Measurements from ENCODE around the gene HLA-DMA.

The HLA-DMA gene

GRCh38 chr6:32969685-32970412 lies 17.0 kb upstream of the HLA-DMA start:
- DNase-seq (ENCODE audit: low read depth, low spot score): peak; percentile 91
- TF ChIP-seq, protein P1, sequence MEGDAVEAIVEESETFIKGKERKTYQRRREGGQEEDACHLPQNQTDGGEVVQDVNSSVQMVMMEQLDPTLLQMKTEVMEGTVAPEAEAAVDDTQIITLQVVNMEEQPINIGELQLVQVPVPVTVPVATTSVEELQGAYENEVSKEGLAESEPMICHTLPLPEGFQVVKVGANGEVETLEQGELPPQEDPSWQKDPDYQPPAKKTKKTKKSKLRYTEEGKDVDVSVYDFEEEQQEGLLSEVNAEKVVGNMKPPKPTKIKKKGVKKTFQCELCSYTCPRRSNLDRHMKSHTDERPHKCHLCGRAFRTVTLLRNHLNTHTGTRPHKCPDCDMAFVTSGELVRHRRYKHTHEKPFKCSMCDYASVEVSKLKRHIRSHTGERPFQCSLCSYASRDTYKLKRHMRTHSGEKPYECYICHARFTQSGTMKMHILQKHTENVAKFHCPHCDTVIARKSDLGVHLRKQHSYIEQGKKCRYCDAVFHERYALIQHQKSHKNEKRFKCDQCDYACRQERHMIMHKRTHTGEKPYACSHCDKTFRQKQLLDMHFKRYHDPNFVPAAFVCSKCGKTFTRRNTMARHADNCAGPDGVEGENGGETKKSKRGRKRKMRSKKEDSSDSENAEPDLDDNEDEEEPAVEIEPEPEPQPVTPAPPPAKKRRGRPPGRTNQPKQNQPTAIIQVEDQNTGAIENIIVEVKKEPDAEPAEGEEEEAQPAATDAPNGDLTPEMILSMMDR (IDR thresholded peaks at IDR 0.05; ENCODE audit: insufficient read depth, low read length, missing control alignments): no peak
- CTCF ChIA-PET: interaction anchor here (1.0 to 13.0 kb wide), 5 partner anchors 15 to 131 kb away, joined by 5 to 182 read pairs (median 50); partner anchors contain the start of genes HLA-DMA and TAP2
- POLR2A ChIA-PET: interaction anchor here (0.9 to 6.3 kb wide), 8 partner anchors 10 to 279 kb away, joined by 4 to 104 read pairs (median 41); partner anchors contain the start of genes HLA-DMA and TAP2
- peak overlapping the region; percentile 81 for H3K4me3 ChIP-seq (ENCODE audit: low read depth, low read length)

GRCh38 chr6:32968867-32969684 lies 16.2 kb upstream of the HLA-DMA start:
- TF ChIP-seq, protein P1 (IDR thresholded peaks at IDR 0.05; ENCODE audit: insufficient read depth, low read length, missing control alignments): no peak
- H3K4me3 ChIP-seq (ENCODE audit: low read depth, low read length): peak overlapping the region; percentile 81
- POLR2A ChIA-PET: interaction anchor here (0.9 to 5.0 kb wide), 7 partner anchors 11 to 280 kb away, joined by 4 to 70 read pairs (median 5); partner anchors contain the start of genes HLA-DMA and TAP2
- no peak for DNase-seq (ENCODE audit: low read depth, low spot score)
- CTCF ChIA-PET: interaction anchor here (1.0 to 13.0 kb wide), 7 partner anchors 9 to 131 kb away, joined by 4 to 182 read pairs (median 50); partner anchors contain the start of genes HLA-DMA and TAP2

DNA sequence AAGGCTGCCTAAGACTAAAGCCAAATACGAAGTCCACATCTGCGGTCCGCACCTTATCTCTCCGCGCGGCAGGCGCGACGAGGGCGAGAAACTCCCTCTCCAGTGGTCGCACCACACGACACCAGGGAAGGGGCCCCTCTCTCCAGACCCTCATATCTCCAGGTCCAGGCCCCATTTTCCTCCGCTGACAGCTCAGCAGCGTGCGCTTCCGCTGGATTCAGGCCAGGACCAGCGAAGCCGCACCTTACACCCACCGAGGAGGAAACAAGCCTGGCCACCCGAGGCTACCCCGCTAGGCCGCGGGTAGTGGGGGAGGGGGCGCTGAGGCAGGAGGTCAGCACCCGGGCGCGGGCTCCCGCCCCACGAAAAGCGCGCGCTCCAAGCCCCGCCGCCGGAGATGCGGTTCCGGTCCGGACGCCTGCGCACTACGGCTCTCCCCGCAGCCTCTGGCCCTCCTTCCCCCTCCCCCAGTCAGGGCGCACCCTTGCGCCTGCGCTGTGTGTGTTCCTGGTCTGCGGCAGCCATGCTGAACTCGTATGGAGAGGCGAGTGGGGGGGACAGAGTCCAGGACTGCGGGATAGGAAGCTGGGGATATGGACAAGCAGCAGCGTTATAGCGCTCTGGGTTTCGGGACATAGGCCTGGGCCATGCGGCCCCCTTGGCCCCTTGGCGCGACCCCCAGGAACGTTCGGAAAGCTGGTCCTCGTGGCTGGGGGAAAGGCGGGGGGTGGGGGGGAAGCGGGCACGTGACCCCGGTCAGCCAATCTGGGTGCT lies 15.4 kb upstream of the HLA-DMA start, which contains the start of gene BRD2:
TSS of gene BRD2 (plus strand) at position 502 of the 774 bp plus-strand sequence. CDS start 4,305 bp downstream, outside the sequence.
- TF ChIP-seq, protein P1 (IDR thresholded peaks at IDR 0.05; ENCODE audit: insufficient read depth, low read length, missing control alignments): no peak
- no peak for DNase-seq (ENCODE audit: low read depth, low spot score)
- POLR2A ChIA-PET: interaction anchor here (1.0 to 4.4 kb wide), 5 partner anchors 11 to 115 kb away, joined by 3 to 48 read pairs (median 5); partner anchors contain the start of genes HLA-DMA and TAP1
- CTCF ChIA-PET: interaction anchor here (1.0 to 13.0 kb wide), 9 partner anchors 9 to 130 kb away, joined by 3 to 182 read pairs (median 12); partner anchors contain the start of genes HLA-DMA and TAP2
- peak within 1 kb of the TSS; percentile 81 for H3K4me3 ChIP-seq (ENCODE audit: low read depth, low read length)

DNA sequence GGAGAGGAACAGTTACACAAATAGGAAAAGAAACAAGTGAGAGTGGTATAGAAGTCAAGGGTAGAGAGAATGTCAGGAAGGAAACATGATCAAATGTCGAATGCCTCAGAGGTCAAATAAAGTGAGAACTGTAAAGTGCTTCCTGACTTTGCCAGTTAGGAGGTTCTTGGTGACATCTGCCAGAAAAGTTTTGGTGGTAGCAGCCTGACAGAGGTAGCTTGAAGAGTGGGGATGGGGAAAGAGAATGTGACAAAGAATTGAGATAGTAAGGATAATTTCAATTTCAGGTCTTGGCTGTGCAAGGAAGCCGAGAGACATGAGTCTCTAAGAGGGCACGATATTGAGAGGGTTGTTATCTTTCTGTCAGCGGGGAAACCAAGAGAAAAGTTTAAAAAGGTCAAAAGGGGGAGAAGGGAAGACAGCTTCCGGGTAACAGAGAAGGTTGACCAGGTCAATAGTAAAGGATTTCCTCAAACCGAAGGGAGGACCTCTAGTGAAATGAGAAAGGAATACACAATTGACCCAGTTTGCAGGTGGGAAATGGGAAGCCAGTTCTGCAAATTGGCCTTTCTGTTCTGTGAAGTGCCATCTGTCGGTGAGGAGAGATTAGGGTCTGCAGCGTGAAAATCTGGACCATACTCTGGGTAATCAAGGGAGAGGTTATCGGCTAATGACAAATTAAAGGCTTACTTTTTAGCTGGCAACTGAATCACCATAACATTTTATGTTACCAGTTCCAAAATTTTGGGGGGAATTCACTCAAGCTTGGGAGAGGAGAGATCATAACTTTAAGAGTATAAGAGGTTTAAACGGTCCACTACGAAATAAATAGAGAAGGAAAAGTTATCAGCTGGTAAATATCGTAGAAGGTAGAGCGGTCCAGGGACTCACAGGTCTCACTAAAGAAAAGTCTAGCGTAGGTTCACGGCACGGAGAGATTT lies 14.5 kb upstream of the HLA-DMA start:
- H3K4me3 ChIP-seq (ENCODE audit: low read depth, low read length): peak overlapping the region; percentile 81
- ChIA-PET POLR2A (interaction anchor here (0.8 to 1.5 kb wide), 3 partner anchors 9 to 114 kb away, joined by 3 to 4 read pairs (median 3); partner anchors contain the start of gene TAP1), CTCF (interaction anchor here (0.8 to 13.0 kb wide), 11 partner anchors 9 to 129 kb away, joined by 3 to 182 read pairs (median 7); partner anchors contain the start of genes HLA-DMA, HLA-DMB and TAP2)
- no peak for DNase-seq (ENCODE audit: low read depth, low spot score)
- TF ChIP-seq, protein P1 (IDR thresholded peaks at IDR 0.05; ENCODE audit: insufficient read depth, low read length, missing control alignments): peak; percentile 48

DNA sequence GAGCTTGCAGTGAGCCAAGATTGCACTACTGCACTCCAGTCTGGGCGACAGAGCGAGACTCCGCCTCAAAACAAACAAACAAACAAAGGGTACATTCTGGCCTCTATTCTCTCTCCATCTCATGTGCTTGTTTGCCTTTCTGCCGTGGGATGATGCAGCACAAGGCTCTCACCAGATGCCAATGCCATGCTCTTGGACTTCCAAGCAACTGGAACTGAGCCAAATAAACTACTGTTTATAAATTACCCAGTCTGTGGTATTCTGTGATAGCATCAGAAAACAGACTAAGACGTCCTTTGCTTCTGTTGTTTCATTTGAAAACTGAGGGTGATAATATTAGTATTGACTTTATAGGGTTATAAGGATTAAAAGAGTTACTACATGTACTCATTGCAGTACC lies 11.9 kb upstream of the HLA-DMA start:
- ChIA-PET CTCF (interaction anchor here (1.3 to 13.0 kb wide), 9 partner anchors 10 to 97 kb away, joined by 3 to 182 read pairs (median 13); partner anchors contain the start of genes HLA-DMA and HLA-DMB), POLR2A (no interaction called here)
- H3K4me3 ChIP-seq (ENCODE audit: low read depth, low read length): no peak overlapping the region
- no peak for DNase-seq (ENCODE audit: low read depth, low spot score)
- TF ChIP-seq, protein P1 (IDR thresholded peaks at IDR 0.05; ENCODE audit: insufficient read depth, low read length, missing control alignments): no peak
